Thyroid gland (tissue), 4 donors: ENCODE results near the gene MTA1. TPM values are rescaled to one million over a fixed set of nuclear protein-coding genes. Genes with fewer than 3 reads are reported as not detected.

Experiments
- DNase-seq, 2 donors: peaks; one replicate each; pipeline ENCODE4 v3.0.0-alpha.2; 2019
- H3K27ac ChIP-seq, 3 donors: fragments of 200-600 bp; sonication (generic); 1 replicate in 2 of 3; 2 replicates in 1 of 3; pipeline ENCODE4 v1.5.1; 2016 to 2019; ENCODE audit warnings: mild to moderate bottlenecking in 1 of 3, moderate library complexity in 1 of 3
- H3K27me3 ChIP-seq: fragments of 200-600 bp; sonication (generic); one replicate; pipeline ENCODE4 v1.5.1; 2019
- H3K36me3 ChIP-seq, 2 donors: fragments of 200-600 bp; sonication (generic); one replicate each; pipeline ENCODE4 v1.5.1; 2016 to 2019
- H3K4me1 ChIP-seq, 2 donors: fragments of 200-600 bp; sonication (generic); one replicate each; pipeline ENCODE4 v1.5.1; 2017 to 2019
- H3K4me3 ChIP-seq, 3 donors: fragments of 200-600 bp; sonication (generic); replicated peaks in 1 of 3; 1 replicate in 2 of 3; 2 replicates in 1 of 3; pipeline ENCODE4 v1.5.1; 2016; ENCODE audit warnings: mild to moderate bottlenecking in 1 of 3
- H3K9me3 ChIP-seq: fragments of 200-600 bp; sonication (generic); one replicate; pipeline ENCODE4 v1.5.1; 2017
- CTCF ChIP-seq, 6 experiments: fragments of 200-600 bp in 3 of 6; fragments of 450-650 bp in 3 of 6; sonication (generic) in 3 of 6; IDR thresholded peaks; one replicate each; pipeline ENCODE4 v1.5.1; 2016 to 2019; ENCODE audit warnings: antibody characterized with exemption in 6 of 6, mild to moderate bottlenecking in 2 of 6, inconsistent platforms in 1 of 6, moderate library complexity in 1 of 6
- POLR2A ChIP-seq, 2 donors: fragments of 450-650 bp; IDR thresholded peaks; one replicate each; pipeline ENCODE4 v1.6.1; 2017; ENCODE audit warnings: antibody characterized with exemption in 2 of 2, mild to moderate bottlenecking in 2 of 2, moderate library complexity in 1 of 2
- WGBS, 2 donors: methylation state at CpG; one replicate each; pipeline ENCODE4 v1.1.5; 2017; 5-methylcytosine and 5-hydroxymethylcytosine counted together
- intact Hi-C: fragments of 100-400 bp; cut with DNase I; formaldehyde crosslinking; loops from one replicate; pipeline ENCODE4 v1.15.1; 2023
- total RNA-seq, 4 donors: library from RNA; depleted of rRNA; stranded (reverse); fragments of >200 nt; gene quantifications; one replicate each; pipeline ENCODE4 v1.2.3, GENCODE V29; 2016

Gene MTA1
- total RNA-seq, 4 donors from 2014 or later, result 66.2 to 111 (median 90.0) TPM

GRCh38 chr14:105487449-105487985, 67.9 kb downstream of the MTA1 start:
- Histone ChIP-seq H3K27ac (peak overlapping the region; percentile 73 to 92 (median 75)), H3K9me3 (no peaks in the 10 kb centered on the region), H3K4me3 (peak overlapping the region in 1 of 3 donors; percentile 54), H3K27me3 (no peaks in the 10 kb centered on the region), H3K36me3 (no peaks in the 10 kb centered on the region), H3K4me1 (peaks cover 55 to 76% of the 10 kb centered on the region in 2 donors)
- 4% methylated on average over 25 of the region's 48 CpGs; no CpG with 5 or more reads in 1 of the 2 donors for WGBS, 2 donors
- TF ChIP-seq CTCF (IDR thresholded peaks at IDR 0.05), result no peak
- no peak for TF ChIP-seq POLR2A (IDR thresholded peaks at IDR 0.05)
- DNase-seq, result peak; percentile 50 to 54
- intact Hi-C loops, result loop anchor here (5.0 kb wide), 1 partner anchor 120 kb away; no protein-coding TSS in a partner anchor

DNA sequence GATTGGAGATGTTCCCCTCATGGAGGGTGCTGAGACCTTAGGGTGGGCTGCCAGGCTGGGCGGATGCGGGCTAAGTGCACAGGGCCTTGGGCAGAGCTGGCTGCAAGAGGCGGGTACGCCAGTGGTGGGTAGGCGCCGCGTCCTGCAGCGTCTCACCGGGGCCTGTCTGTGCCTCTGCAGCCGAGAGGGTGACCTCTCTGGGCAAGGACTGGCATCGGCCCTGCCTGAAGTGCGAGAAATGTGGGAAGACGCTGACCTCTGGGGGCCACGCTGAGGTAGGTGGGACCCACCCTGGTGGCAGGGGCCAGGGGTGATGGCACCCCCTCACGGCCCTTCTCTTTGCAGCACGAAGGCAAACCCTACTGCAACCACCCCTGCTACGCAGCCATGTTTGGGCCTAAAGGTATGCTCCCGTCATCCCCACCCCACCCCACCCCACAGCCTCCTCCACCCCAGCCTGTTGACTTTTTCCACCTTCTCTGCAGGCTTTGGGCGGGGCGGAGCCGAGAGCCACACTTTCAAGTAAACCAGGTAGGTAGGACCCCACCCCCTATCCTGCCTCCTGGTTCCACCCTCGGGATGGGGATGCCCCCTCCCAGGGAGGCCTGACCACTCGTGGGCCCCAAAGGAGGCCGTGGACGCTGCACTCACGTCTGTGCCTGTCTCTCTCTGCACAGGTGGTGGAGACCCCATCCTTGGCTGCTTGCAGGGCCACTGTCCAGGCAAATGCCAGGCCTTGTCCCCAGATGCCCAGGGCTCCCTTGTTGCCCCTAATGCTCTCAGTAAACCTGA, 68.6 kb downstream of the MTA1 start:
- Histone ChIP-seq H3K4me3 (peak overlapping the region in 1 of 3 donors; percentile 54), H3K4me1 (peaks cover 48 to 69% of the 10 kb centered on the region in 2 donors), H3K9me3 (no peaks in the 10 kb centered on the region), H3K36me3 (no peaks in the 10 kb centered on the region), H3K27ac (peak overlapping the region; percentile 75 to 97 (median 92)), H3K27me3 (no peaks in the 10 kb centered on the region)
- 47 to 69% methylated on average over 7 to 17 of the region's 26 CpGs for WGBS, 2 donors
- DNase-seq, result no peak
- intact Hi-C loops, result loop anchor here (5.0 kb wide), 1 partner anchor 121 kb away; no protein-coding TSS in a partner anchor
- TF ChIP-seq POLR2A (IDR thresholded peaks at IDR 0.05) (no peak), CTCF (IDR thresholded peaks at IDR 0.05) (no peak)

- Histone ChIP-seq H3K27me3 (no peaks in the 10 kb centered on the region), H3K4me3 (no peak overlapping the region), H3K9me3 (no peaks in the 10 kb centered on the region), H3K27ac (peak overlapping the region; percentile 91 to 97 (median 92)), H3K4me1 (peaks cover 41 to 61% of the 10 kb centered on the region in 2 donors), H3K36me3 (no peaks in the 10 kb centered on the region)
- TF ChIP-seq POLR2A (IDR thresholded peaks at IDR 0.05), result no peak
- no peak for TF ChIP-seq CTCF (IDR thresholded peaks at IDR 0.05)
- intact Hi-C loops, result loop anchor here (5.0 kb wide), 1 partner anchor 122 kb away; no protein-coding TSS in a partner anchor
- DNase-seq, result no peak
- 47 to 61% methylated on average over 5 to 12 of the region's 20 CpGs for WGBS, 2 donors
These were observed 69.3 kb downstream of the MTA1 start for GRCh38 chr14:105488781-105489541.

DNA sequence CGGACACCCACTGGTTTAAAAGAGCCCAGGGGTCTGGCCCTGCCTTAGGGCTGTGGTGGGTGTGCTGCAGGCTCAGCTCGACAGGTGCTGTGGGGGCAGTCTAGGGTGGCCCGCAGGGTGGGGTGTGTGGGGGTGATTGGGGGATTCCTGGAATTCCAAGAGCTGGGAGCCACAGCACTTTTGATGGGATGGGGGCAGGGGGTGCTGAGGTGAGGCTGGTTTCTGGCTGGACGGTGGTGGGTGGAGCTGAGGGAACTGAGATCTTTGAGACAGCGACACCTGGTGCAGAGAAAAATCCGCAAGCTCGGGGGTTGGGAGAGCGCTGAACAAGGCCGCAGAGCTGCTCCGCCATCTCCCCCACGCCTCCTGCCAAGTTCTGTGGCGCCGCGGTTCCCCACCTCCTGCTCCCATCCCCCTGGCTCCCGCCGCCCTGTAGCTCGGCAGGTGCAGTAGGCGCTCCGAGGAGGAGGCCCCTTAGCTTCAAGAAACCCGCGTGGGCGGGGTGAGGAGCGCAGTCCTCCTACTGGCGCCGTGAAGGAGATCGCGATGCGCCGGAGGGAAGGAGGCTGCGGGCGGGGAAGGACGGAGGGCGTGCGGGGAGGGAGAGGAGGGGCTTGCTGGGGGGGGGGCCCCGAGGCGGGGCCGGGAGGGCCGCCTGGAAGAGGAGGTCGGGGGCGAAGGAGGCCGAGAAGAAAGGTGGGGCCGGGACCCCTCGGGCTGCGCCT, 70.1 kb downstream of the MTA1 start:
- intact Hi-C loops, result loop anchor here (5.0 kb wide), 3 partner anchors 42 to 177 kb away; partner anchors contain the start of gene PACS2
- no peaks in the 10 kb centered on the region for H3K9me3 ChIP-seq
- H3K4me3 ChIP-seq, result peak overlapping the region in 2 of 3 donors; percentile 58 to 64
- no peaks in the 10 kb centered on the region for H3K36me3 ChIP-seq
- 2 to 4% methylated on average over 14 to 19 of the region's 44 CpGs for WGBS, 2 donors
- peak overlapping the region; percentile 91 to 97 (median 92) for H3K27ac ChIP-seq
- H3K4me1 ChIP-seq, result peaks cover 36 to 54% of the 10 kb centered on the region in 2 donors
- DNase-seq, result peak; percentile 94 to 96
- peak in 1 of 2 donors; percentile 43 for TF ChIP-seq POLR2A (IDR thresholded peaks at IDR 0.05)
- peak in 5 of 6 experiments; percentile 27 to 84 (median 78) for TF ChIP-seq CTCF (IDR thresholded peaks at IDR 0.05)
- H3K27me3 ChIP-seq, result no peaks in the 10 kb centered on the region
